HL-60/S4 treated with phorbol 12-myristate 13-acetate at 8.2 ng/mL for 4 days and 3 days (cell line): Measurements from ENCODE around the gene EXOC3L2.

ENCODE experiments used
- in situ Hi-C: fragments of 300-500 bp; cut with MboI; formaldehyde crosslinking; loops from 2 replicates; pipeline ENCODE4 v1.15.0; 2022; ENCODE audit warnings: low sequenced_read_pairs

Gene EXOC3L2

DNA sequence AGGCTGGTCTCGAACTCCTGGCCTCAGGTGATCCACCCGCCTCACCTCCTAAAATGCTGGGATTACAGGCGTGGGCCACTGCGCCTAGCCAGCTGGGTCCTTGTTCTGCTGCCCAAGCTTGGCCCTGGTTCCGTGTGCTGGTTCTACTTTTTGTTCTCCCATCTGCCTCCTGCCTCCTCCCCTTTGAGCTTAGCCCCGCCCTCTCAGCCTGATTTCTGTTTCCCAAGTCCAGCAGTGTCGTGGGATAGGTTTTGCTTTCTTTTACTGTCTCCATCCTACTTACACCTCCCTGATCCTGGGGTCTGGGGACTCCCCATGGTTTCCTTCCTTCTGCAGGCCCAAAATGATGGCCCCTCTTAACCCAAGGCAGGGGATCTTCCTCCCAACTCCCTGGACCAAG is 64.3 kb downstream of the EXOC3L2 start:
- in situ Hi-C loops: no loop called here

DNA sequence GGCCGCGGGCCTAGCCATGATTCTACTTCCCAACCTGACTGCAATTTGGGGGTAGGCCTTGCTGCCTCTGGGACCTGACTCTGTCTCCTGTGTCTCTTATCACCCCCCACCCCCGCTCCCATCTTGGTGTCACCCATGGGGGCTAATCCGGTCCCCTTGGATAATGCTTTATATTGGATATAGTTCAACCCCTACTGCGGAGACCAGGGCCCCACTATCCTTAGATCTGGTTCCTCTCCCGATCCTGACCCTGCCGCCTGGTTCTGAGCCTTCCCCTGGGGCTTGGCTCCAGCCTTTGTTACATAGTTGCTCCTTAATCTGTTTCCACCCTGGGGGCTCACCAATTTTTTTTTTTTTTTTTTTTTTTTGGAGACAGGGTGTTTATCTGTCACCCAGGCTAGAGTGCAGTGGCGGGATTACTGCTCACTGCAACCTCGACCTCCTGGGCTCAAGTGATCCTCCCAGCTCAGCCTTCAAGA is 65.3 kb downstream of the EXOC3L2 start:
- in situ Hi-C loops: no loop called here

GRCh38 chr19:45179072-45179891 is 65.9 kb downstream of the EXOC3L2 start:
- in situ Hi-C loops: no loop called here

DNA sequence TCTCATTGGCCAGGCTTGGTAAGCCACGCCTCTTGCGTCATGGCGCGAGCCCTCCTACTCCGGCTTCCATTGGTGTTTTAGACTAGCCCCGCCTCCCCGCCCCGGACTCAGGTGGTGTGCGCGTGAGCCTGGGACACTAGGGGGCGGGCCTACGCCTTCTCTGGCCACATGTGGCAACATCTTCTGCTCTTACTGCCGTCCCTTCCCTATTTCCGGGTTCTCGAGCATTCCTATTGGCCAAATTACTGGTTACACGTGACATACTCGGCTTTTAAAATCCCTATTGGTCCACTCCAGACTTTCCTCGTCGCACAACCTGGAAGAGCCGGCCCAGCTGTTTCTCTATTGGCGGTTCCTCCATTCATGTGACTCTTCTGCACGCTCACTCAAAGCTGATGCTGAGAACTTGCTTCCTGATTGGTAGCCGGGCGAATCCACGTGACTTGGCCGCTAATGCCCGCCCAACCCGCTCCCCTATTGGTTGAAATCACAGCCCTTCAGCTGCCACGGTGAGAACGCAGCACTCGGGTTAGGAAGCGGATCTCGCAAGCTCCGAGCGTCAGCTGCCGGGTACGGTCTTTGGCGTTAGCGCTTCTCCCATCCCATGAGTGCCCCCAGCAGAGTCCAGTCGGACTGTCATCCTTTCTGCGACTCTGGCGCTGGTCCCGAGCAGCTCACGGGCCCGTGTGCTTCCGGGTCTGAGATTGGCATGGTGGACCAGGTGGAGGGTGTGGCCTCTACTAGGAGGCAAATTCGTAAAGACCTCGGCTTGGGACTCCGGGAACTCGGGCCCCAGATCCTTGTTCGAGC is 66.7 kb downstream of the EXOC3L2 start, which contains the start of gene BLOC1S3:
TSS of gene BLOC1S3 (plus strand) at position 523 of the 810 bp plus-strand sequence. CDS start 513 bp downstream, outside the sequence.
- in situ Hi-C loops: no loop called here

GRCh38 chr19:45177817-45178261 is 67.4 kb downstream of the EXOC3L2 start, which contains the start of gene TRAPPC6A:
TRAPPC6A (minus strand) TSS chr19:45178237; CDS start chr19:45178218, 19 bp downstream.
- in situ Hi-C loops: no loop called here

- in situ Hi-C loops: no loop called here
Measured at GRCh38 chr19:45175515-45176345, 69.5 kb downstream of the EXOC3L2 start.

DNA sequence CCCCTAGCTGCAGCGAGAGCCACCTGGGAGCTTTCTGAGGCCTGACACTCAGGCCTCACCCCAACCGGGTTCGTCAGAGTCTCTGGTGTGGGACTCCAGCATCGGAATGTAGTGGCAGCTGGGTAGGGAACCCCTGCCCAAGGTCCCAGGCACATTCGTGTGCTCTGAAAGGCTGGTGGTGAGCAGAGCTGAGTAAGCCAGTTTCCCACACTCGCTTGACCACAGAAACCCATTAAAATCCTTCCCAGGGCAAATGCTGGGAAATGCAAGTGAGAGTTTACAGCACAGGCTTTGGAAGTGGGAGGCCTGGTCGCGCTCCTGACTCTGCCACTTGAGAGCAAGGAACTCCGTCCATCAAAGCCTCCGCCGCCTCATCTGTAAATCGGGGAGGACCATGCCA is 71.4 kb downstream of the EXOC3L2 start:
- in situ Hi-C loops: no loop called here

- in situ Hi-C loops: no loop called here
Measured at GRCh38 chr19:45172611-45173208, 72.5 kb downstream of the EXOC3L2 start.

DNA sequence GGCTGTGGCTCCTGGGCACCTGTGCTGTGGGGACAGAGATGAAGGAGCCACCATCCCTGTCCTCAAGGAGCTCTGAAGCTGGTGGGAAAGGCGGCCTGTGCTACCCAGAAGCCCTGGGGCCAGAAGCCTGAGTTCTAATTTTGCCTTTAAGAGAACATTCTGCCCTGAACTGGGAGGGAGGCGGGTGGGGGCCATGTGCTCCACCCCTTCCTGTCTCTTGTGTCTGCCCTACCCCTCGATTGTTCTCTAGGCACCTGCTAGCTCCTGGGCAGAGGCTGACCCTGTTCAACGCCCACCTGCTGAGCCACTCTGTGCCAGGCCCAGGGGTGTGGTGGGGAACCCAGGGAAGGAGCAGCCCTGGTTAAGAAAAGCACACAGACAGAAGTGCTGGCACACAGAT is 73.0 kb downstream of the EXOC3L2 start:
- in situ Hi-C loops: no loop called here

GRCh38 chr19:45171211-45171623 is 74.0 kb downstream of the EXOC3L2 start:
- in situ Hi-C loops: no loop called here

DNA sequence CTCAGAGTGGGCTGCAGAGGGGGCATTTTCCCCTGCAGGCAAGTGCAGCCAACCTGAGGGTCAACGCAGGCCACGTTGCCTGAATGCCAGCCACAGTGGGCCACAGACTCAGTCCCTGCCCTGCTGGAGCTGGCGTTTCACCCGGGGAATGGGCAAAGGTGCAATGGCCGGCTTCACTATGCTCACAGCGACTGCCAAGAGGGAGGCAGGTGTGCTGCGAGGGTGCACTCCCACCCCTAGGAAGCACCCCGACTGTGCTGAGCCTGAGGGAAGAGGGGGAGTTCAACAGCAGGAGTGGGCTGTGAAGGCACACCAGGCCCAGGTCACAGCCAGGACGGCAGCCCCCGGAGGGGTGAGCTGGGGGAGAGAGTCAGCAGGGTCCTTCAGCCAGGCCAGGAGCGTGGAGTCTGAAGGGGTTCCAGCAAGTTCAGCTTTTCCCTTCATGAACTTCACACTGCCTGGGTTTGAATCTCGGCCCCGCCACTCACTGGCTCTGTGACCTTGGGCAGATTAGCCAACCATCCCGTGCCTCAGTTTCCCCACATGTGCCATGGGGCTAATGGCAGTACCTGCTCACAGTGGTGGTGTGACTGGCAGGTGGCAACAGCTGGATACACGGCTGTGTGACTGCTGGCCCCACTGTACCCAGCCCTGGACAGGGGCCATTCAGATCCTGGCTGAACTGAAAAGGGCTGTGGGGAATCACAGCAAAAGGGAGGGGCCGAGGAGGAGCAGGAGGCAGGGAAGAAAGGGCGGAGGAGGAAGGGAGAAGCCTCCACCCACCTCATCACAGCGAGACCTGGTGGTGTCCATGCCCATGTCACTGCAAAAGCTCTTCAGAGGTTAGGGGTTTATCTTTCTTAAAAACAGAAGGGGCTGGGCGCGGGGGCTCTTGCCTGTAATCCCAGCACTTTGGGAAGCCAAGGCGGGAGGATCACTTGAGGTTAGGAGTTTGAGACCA is 74.8 kb downstream of the EXOC3L2 start:
- in situ Hi-C loops: no loop called here

GRCh38 chr19:45169602-45170001 is 75.6 kb downstream of the EXOC3L2 start:
- in situ Hi-C loops: no loop called here

- in situ Hi-C loops: no loop called here
Measured at GRCh38 chr19:45168767-45169351, 76.3 kb downstream of the EXOC3L2 start.

GRCh38 chr19:45166723-45167252 is 78.4 kb downstream of the EXOC3L2 start:
- in situ Hi-C loops: no loop called here

GRCh38 chr19:45164577-45165335 is 80.5 kb downstream of the EXOC3L2 start:
- in situ Hi-C loops: no loop called here

DNA sequence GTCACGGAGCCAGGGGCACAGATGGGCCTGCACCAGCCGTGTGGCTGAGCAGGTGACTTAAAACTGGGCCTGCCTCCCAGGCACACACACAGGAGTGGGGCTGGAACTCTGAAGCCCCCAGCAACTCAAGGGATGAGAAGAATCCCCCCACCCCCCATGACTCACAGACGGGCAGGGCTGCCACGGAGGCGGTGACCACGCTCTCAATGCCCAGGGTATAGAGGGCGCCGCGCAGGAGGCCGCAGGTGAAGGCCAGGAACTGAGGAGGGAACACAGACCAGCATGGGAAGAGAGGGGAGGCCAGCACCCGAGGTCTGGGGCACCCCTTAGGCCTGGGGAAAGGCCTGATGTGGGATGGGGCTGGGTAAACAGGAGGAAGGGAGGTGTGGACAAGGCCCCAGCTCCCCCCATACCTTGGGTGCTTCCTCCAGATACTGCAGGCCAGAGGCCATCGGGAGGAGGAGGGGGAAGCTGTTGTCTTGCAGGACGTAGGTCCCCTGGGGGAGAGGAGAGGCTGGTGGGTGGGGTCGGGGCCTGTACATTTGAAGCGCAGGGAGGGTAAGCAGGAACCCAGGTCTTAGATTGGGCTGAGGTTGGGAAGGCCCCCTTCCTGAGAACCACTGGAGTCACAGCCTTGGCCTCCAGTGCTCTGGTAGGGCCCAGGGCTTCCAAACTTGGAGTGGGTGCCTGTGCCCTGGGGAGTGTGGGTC is 81.3 kb downstream of the EXOC3L2 start:
- in situ Hi-C loops: no loop called here

- in situ Hi-C loops: no loop called here
Measured at GRCh38 chr19:45163156-45163555, 82.1 kb downstream of the EXOC3L2 start.
